ENCODE measurements around the gene SAXO2.
"Not testable (repeated sequence)": the region's sequence is repeated elsewhere in the genome, so short reads cannot be mapped to it uniquely, and the experiment has no call there.

SAXO2 gene

GRCh38 chr15:82313951-82314768 is 51.5 kb downstream of the SAXO2 start:
- DNase-seq (ENCODE audit: low read depth in 1 of 2, low spot score in 1 of 2): not testable (repeated sequence)

DNA sequence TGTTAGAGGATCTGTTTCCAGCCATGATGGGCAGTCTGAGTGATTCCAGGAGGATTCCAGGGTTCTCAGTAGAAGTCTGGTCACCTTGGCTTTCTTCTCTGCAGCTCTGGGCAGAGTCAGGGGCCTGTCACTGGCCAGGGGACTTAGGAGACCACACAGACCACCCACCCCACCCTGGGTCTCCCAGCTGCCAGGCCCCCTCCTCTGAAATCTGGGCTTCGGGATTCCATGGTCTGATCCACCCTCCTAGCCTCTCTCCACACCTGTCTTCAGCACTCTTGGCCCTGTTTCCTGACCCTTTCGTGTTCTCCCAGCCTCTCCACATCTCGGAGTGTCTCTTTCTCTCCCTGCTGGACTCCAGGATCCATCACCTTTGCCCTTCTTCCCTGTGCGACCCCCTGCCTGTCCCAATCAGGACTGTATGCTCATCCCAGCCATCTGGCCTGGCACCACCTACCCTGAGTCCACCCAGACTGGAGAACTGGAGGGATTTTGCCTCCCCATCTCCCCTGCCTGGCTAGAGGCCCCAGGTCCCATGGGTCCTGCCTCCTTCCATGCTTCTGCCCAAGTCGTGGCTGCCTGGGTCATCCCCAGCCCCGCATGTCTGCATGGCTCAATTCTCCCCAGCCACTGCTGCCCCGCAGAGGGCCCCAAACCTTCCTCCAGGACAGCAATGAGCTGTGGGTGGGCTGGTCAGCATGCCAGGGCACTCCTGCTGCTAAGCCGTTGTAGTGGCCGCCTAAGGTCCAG is 52.3 kb downstream of the SAXO2 start:
- DNase-seq (ENCODE audit: low read depth in 1 of 2, low spot score in 1 of 2): no peak

DNA sequence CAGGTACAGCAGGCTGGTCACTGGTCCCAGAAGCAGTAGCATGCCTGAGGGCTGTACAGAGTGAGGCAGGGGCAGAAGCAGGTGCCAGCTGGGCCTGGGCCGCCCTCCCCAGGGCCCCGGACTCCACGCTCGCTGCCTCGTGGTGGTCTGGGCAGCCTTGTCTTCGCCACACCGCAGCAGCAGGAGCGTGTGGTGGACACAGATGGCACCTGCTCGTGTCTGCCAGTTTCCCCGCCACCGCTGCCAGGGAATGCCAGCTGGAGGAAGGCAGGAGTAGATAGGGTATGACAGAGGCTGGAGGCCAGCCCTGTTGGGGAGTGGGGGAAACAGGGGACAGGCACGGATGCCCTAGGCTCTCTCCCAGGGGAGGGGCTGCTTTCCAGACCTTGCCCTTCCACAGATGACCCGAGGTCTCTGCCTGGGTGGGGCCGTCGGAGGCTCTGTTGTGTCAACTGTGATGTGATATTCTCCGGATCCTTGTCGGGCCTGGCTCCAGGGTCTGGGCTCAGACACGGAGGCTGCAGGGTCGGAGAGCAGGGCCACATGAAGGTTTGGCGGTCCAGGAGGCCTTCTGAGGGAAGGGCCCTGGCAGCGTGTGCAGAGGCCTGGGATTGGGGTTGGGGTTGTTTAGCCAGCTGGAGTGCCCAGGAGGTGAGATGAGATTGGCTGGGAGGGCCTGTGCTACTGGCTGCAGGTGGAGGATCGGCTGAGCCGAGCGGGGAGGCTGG is 53.1 kb downstream of the SAXO2 start:
- DNase-seq (ENCODE audit: low read depth in 1 of 2, low spot score in 1 of 2): no peak

DNA sequence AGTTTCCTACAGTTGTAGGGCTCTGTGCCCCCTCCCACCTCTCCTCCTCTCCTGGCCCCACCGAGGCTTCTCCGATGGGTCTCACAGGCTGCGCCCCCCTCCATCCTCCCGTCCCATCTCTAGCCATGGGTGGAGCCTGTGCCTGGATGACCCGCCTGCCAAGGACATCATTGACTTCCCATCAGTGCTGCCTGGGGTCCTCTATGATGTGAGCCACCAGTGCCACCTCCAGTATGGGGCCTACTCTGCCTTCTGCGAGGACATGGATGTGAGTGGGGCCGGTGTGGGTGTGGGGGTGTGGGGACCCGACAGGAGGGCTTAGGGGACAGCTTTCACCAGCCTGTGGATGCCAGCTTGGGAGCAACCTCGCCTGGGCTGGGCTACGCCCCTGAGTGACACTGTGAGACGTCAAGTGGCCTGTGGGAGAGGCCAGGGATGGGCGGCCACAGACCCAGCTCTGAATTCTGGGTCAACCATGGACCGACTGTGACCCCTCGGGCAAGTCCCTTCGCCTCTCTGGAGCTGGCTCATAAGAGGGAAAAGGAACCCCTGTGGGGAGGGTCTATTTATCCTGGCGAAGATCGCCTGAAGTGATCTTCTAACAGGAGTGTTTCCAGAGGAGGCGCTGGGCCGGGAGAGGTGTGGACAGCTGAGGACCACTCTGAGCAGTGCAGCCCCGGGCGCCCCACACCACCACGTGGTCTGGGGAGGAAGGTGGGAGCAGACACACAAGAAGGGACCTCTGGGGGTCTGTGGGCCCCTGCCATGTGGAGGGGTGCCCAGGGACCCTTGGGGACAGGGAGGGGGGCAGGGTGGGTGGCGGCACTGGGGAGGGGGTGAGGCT is 53.9 kb downstream of the SAXO2 start:
- DNase-seq (ENCODE audit: low read depth in 1 of 2, low spot score in 1 of 2): not testable (repeated sequence)

DNA sequence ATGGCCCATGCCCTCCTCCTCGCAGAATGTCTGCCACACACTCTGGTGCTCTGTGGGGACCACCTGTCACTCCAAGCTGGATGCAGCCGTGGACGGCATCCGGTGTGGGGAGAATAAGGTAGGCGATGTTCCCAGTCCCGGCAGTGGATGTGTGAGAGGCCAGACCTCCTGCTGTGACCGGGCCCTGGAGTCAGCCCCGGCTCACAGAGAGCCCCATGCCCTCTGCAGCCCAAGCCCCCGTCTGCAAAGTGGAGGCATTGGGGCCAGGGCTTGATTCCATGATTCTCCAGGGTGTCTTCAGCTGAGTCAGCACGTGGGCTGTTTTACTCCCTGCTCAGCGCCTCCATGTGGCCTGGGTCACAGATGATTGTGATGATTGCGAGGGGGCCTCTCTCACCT is 54.5 kb downstream of the SAXO2 start:
- no peak for DNase-seq (ENCODE audit: low read depth in 1 of 2, low spot score in 1 of 2)

DNA sequence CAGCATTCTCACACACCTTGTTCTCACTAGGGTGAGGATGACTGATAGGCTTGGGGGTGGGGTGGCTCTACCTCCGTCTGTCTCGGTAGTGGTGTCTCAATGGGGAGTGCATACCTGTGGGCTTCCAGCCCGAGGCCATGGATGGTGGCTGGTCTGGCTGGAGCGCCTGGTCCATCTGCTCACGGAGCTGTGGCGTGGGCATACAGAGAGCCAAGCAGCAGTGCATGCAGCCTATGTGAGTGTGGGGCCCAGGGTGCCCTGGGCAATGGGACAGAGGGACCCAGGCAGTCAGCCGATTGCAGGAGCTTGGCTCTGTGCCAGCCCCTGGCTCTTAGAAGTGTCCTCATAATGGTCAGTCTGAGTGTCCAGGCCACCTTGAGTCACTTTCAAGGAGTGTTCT is 54.9 kb downstream of the SAXO2 start:
- DNase-seq (ENCODE audit: low read depth in 1 of 2, low spot score in 1 of 2): not testable (repeated sequence)

DNA sequence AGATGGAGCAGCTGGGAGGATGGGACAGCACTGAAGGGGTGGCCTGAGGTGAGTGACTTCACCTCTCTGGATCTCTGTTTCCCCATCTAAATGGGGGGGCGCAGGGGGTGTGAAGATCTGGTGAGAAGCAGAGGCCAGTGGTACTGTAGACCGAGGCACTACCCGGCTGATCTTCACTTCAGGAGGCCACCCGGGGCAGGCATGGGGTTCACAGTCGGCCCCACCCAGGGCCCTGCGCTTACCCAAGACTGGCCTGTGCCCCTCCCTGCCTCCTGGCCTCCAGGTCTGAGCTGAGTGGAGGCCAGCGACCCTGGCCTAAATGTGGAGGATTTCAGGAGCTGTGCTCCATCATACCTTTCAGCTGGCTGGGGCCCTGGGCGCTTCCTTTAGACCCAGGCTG is 55.7 kb downstream of the SAXO2 start:
- not testable (repeated sequence) for DNase-seq (ENCODE audit: low read depth in 1 of 2, low spot score in 1 of 2)

DNA sequence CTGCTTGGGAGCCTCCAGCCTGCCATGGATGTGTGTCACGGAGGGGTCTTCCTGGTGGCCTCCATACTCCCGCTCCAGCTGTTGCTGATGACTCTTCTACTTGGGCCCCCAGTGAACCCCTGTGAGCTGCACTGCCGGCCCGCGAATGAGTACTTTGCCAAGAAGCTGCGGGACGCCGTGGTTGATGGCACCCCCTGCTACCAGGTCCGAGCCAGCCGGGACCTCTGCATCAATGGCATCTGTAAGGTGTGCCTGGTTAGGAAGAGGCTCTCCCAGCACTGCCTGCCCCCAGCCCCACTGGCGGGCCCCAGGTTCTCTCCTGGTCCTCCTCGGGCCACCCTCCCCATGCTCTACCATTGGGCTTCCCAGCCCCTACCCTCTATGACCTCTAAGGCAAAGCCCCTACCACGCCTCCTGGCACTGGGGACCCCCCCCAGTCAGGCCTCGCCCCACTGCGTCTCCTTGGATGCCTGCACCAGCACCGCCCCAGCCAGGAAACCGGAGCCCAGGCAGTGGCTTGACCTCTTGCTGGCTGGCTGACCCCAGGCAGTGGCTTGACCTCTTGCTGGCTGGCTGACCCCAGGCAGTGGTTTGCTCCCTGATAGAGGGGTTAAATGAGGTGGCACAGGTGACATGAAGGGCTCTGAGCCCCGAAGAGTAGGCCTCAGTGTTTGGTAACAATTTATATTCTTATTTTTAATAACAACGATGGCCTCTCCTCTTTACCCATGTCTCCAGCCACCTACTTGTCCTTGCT is 57.1 kb downstream of the SAXO2 start:
- not testable (repeated sequence) for DNase-seq (ENCODE audit: low read depth in 1 of 2, low spot score in 1 of 2)

DNA sequence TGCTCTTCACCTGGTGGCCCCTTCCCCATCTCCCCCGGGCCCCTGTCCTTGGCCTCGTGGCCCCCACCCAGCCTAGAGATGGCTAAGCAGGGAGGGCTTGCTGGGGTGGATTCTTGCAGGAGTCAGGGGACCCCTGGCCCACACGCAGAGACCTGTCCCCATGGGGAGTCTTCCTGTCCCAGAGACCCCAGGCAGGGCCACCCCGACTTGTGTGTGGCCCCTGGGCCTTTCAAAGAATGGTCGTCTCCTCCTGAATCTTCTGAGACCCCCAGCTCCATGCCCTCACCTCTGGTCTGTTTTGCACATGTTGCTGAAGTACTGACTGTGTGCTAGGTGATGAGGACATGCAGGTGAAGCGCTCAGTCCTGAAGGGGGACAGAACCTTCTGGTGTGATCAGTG is 58.2 kb downstream of the SAXO2 start:
- DNase-seq (ENCODE audit: low read depth in 1 of 2, low spot score in 1 of 2): not testable (repeated sequence)

GRCh38 chr15:82322488-82322887 is 59.9 kb downstream of the SAXO2 start:
- not testable (repeated sequence) for DNase-seq (ENCODE audit: low read depth in 1 of 2, low spot score in 1 of 2)

DNA sequence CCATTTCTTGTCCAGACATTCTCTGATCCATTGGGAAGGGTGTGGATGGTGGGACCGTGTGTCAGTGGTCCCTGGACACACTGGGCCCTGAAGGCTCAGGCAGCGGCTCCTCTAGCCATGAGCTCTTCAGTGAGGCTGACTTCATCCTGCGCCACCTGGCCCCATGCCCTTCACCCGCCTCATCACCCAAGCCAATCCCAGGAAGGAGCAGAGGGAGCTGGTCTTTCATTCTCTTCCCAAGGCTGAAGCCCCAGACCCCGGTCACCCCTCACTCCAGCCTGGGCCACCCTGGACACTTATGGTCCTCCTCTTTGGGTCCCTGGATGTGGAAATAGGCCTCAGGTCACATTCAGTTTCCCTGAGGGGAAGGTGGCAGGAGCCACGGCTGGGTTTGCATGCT is 62.2 kb downstream of the SAXO2 start:
- not testable (repeated sequence) for DNase-seq (ENCODE audit: low read depth in 1 of 2, low spot score in 1 of 2)

- not testable (repeated sequence) for DNase-seq (ENCODE audit: low read depth in 1 of 2, low spot score in 1 of 2)
Measured at GRCh38 chr15:82325646-82326045, 63.0 kb downstream of the SAXO2 start.

DNA sequence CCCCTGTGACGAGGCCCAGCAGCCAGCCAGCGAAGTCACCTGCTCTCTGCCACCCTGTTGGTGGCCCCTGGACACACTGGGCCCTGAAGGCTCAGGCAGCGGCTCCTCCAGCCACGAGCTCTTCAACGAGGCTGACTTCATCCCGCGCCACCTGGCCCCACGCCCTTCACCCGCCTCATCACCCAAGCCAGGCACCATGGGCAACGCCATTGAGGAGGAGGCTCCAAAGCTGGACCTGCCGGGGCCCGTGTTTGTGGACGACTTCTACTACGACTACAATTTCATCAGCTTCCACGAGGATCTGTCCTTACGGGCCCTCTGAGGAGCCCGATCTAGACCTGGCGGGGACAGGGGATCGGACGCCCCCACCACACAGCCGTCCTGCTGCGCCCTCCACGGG is 64.3 kb downstream of the SAXO2 start:
- DNase-seq (ENCODE audit: low read depth in 1 of 2, low spot score in 1 of 2): not testable (repeated sequence)

GRCh38 chr15:82327372-82327771 is 64.8 kb downstream of the SAXO2 start:
- not testable (repeated sequence) for DNase-seq (ENCODE audit: low read depth in 1 of 2, low spot score in 1 of 2)

DNA sequence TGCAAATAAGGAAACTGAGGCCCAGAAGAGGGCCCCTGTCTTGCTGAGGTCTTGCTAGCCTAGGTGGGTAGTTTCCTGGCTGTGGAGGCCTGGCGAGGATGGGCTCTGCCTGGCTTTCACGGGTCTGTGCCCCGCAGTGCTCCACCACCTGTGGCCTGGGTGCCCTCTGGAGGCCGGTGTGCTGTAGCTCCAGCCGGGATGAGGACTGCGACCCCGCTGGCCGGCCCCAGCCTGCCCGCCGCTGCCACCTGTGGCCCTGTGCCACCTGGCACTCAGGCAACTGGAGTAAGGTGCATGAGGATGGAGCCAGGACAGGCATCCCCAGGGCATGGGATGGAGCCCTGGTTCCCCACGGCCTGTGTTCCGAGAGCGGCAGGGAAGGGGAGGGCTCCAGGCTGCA is 66.4 kb downstream of the SAXO2 start:
- not testable (repeated sequence) for DNase-seq (ENCODE audit: low read depth in 1 of 2, low spot score in 1 of 2)

GRCh38 chr15:82330921-82331320 is 68.3 kb downstream of the SAXO2 start:
- not testable (repeated sequence) for DNase-seq (ENCODE audit: low read depth in 1 of 2, low spot score in 1 of 2)

GRCh38 chr15:82331576-82332304 is 69.1 kb downstream of the SAXO2 start:
- DNase-seq (ENCODE audit: low read depth in 1 of 2, low spot score in 1 of 2): not testable (repeated sequence)

- not testable (repeated sequence) for DNase-seq (ENCODE audit: low read depth in 1 of 2, low spot score in 1 of 2)
Measured at GRCh38 chr15:82332711-82333602, 70.3 kb downstream of the SAXO2 start.
